Right lobe of liver (tissue), 6 donors: ENCODE measurements around the gene GNG12. TPM values are rescaled to one million over a fixed set of nuclear protein-coding genes. Genes with fewer than 3 reads are reported as not detected.
"Not testable (repeated sequence)": the region's sequence is repeated elsewhere in the genome, so short reads cannot be mapped to it uniquely, and the experiment has no call there.

Experiments used
- ATAC-seq, 4 donors: fragments of 200-7000 bp; cut with Tn5 transposase; one replicate each; pipeline ENCODE4 v1.9.1; 2020; ENCODE audit warnings: mild to moderate bottlenecking in 4 of 4, moderate library complexity in 4 of 4
- DNase-seq, 3 donors: peaks; one replicate each; pipeline ENCODE4 v3.0.0-alpha.2; 2020
- H3K27ac ChIP-seq, 3 donors: fragments of 200-600 bp; one replicate each; pipeline ENCODE4 v1.8.0; 2022
- H3K27me3 ChIP-seq, 2 donors: fragments of 200-600 bp; one replicate each; pipeline ENCODE4 v1.8.0; 2022
- H3K36me3 ChIP-seq, 4 donors: fragments of 200-600 bp; sonication (generic) in 1 of 4; one replicate each; pipeline versions ENCODE4 v1.5.1 to v1.8.0; 2017 to 2022; ENCODE audit warnings: control low read depth in 1 of 4
- H3K4me1 ChIP-seq, 4 donors: fragments of 200-600 bp; sonication (generic) in 1 of 4; one replicate each; pipeline versions ENCODE4 v1.5.1 to v1.8.0; 2017 to 2022; ENCODE audit warnings: control low read depth in 1 of 4
- H3K4me3 ChIP-seq, 3 donors: fragments of 200-600 bp; one replicate each; pipeline ENCODE4 v1.8.0; 2022
- H3K9me3 ChIP-seq, 4 donors: fragments of 200-600 bp; sonication (generic) in 1 of 4; one replicate each; pipeline versions ENCODE4 v1.5.1 to v1.8.0; 2017 to 2022; ENCODE audit warnings: control low read depth in 1 of 4
- POLR2A ChIP-seq: fragments of 450-650 bp; IDR thresholded peaks from one replicate; pipeline ENCODE4 v1.6.1; 2017; ENCODE audit warnings: antibody characterized with exemption, mild to moderate bottlenecking
- WGBS: methylation state at CpG from one replicate; pipeline ENCODE4 v1.1.6; 2018; ENCODE audit warnings: low coverage, low lambda C conversion rate; ENCODE audit not compliant: insufficient coverage; ENCODE audit errors: missing lambda C conversion rate; 5-methylcytosine and 5-hydroxymethylcytosine counted together
- intact Hi-C, 2 donors: fragments of 100-400 bp; cut with DNase I; formaldehyde crosslinking; loops; one replicate each; pipeline versions ENCODE4 v1.11.2 to v1.14.1; 2022
- total RNA-seq, 6 experiments: library from RNA; depleted of rRNA in 2 of 6; stranded (reverse); fragments of >200 nt in 2 of 6; fragmentation: NEBNext Ultra II Directional in 3 of 6; extraction: Animal tissue kit (Norgen Biotek cat#: 25700) in 3 of 6; gene quantifications; one replicate each; pipeline versions ENCODE4 v1.1.0 to v1.2.4, GENCODE V29; 2016 to 2023
- TF ChIP-seq, protein P1 (sequence below), 4 donors: fragments of 200-600 bp in 3 of 4; fragments of 450-650 bp in 1 of 4; IDR thresholded peaks; one replicate each; pipeline versions ENCODE4 v1.5.1 to v1.8.0; 2016 to 2022; ENCODE audit warnings: antibody characterized with exemption in 4 of 4, mild to moderate bottlenecking in 2 of 4
- donor health status: DM: no; HTN: yes; CAD: no.
- donor health status: DM: no; HTN: no; CAD: no.
- donor health status: DM: no; HTN: no; CAD: no.
- donor health status: DM: no; HTN: yes; CAD: no.
- donor health status: DM: no; HTN: yes; CAD: no.

GNG12 gene
- total RNA-seq, 6 experiments from 2014 or later: 18.8 to 52.7 (median 33.9) TPM

GRCh38 chr1:67668660-67669059 lies 164.6 kb downstream of the GNG12 start:
- H3K36me3 ChIP-seq: no peaks in the 10 kb centered on the region
- no peaks in the 10 kb centered on the region for H3K9me3 ChIP-seq
- H3K4me1 ChIP-seq: no peaks in the 10 kb centered on the region
- TF ChIP-seq POLR2A: no peak
- TF ChIP-seq, protein P1, sequence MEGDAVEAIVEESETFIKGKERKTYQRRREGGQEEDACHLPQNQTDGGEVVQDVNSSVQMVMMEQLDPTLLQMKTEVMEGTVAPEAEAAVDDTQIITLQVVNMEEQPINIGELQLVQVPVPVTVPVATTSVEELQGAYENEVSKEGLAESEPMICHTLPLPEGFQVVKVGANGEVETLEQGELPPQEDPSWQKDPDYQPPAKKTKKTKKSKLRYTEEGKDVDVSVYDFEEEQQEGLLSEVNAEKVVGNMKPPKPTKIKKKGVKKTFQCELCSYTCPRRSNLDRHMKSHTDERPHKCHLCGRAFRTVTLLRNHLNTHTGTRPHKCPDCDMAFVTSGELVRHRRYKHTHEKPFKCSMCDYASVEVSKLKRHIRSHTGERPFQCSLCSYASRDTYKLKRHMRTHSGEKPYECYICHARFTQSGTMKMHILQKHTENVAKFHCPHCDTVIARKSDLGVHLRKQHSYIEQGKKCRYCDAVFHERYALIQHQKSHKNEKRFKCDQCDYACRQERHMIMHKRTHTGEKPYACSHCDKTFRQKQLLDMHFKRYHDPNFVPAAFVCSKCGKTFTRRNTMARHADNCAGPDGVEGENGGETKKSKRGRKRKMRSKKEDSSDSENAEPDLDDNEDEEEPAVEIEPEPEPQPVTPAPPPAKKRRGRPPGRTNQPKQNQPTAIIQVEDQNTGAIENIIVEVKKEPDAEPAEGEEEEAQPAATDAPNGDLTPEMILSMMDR (IDR thresholded peaks at IDR 0.05): no peak
- H3K27me3 ChIP-seq: no peaks in the 10 kb centered on the region
- H3K4me3 ChIP-seq: no peak overlapping the region
- 33% methylated on average over 1 of the region's 1 CpG for WGBS
- ATAC-seq (no peak), DNase-seq (no peak)
- intact Hi-C loops: no loop called here
- no peak overlapping the region for H3K27ac ChIP-seq

GRCh38 chr1:67666636-67667035 lies 166.6 kb downstream of the GNG12 start:
- WGBS: 88% methylated on average over 5 of the region's 5 CpGs
- Histone ChIP-seq H3K27ac (no peak overlapping the region), H3K36me3 (no peaks in the 10 kb centered on the region), H3K4me3 (no peak overlapping the region), H3K27me3 (no peaks in the 10 kb centered on the region), H3K4me1 (no peaks in the 10 kb centered on the region), H3K9me3 (no peaks in the 10 kb centered on the region)
- DNase-seq (no peak), ATAC-seq (no peak)
- intact Hi-C loops: no loop called here
- TF ChIP-seq, protein P1 (IDR thresholded peaks at IDR 0.05): no peak
- no peak for TF ChIP-seq POLR2A

DNA sequence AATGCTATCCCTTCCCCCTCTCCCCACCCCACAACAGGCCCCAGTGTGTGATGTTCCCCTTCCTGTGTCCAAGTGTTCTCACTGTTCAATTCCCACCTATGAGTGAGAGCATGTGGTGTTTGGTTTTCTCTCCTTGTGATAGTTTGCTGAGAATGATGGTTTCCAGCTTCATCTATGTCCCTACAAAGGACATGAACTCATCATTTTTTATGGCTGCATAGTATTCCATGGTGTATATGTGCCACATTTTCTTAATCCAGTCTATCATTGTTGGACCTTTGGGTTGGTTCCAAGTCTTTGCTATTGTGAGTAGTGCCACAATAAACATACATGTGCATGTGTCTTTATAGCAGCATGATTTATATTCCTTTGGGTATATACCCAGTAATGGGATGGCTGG lies 168.0 kb downstream of the GNG12 start:
- H3K4me3 ChIP-seq, intact Hi-C loops, DNase-seq, H3K27ac ChIP-seq, H3K36me3 ChIP-seq, H3K9me3 ChIP-seq, ATAC-seq, H3K27me3 ChIP-seq, H3K4me1 ChIP-seq: not testable (repeated sequence)

DNA sequence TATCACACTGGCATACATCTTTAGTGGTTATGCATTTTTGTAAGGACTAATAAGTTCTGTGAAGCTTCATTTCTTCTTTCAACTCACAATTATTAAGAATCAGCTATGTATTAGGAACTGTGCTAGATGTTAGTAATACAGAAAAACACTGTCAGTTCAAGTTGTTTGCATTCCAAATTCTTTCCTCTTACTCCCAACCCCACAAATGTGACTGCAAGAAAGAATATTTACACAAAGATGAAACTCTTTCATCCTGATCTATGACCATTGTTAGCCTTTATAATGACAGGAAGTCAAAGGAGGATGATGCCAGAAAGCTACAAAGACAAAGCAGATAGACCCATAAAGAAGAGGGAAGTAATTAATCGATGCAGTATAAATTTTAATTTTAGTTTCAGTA lies 169.2 kb downstream of the GNG12 start:
- no peak overlapping the region for H3K27ac ChIP-seq
- no peaks in the 10 kb centered on the region for H3K4me1 ChIP-seq
- 74% methylated on average over 1 of the region's 1 CpG for WGBS
- no peaks in the 10 kb centered on the region for H3K9me3 ChIP-seq
- H3K27me3 ChIP-seq: no peaks in the 10 kb centered on the region
- intact Hi-C loops: no loop called here
- H3K4me3 ChIP-seq: no peak overlapping the region
- no peak for ATAC-seq
- TF ChIP-seq, protein P1 (IDR thresholded peaks at IDR 0.05): no peak
- TF ChIP-seq POLR2A: no peak
- H3K36me3 ChIP-seq: no peaks in the 10 kb centered on the region
- DNase-seq: no peak

DNA sequence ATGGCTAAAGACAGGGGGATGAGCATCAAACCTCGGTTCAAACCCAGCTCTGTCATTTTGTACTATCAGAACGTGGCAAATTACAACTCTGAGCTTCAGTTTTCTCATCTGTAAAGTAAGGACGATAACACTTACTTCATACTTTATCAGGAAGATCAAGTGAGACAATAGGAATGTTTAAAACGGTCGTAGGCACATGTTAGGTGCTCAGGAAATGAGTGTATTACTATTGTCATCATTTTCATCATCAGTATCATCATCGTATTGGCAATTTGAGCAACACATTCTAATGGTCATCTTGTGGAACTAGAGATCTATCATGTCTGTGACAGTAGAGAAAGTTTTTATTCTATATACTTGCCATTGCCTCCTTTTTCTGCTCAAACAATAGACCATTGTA lies 170.4 kb downstream of the GNG12 start:
- H3K36me3 ChIP-seq: no peaks in the 10 kb centered on the region
- H3K9me3 ChIP-seq: no peaks in the 10 kb centered on the region
- intact Hi-C loops: no loop called here
- H3K4me3 ChIP-seq: no peak overlapping the region
- no peaks in the 10 kb centered on the region for H3K27me3 ChIP-seq
- WGBS: 76% methylated on average over 6 of the region's 6 CpGs
- no peak overlapping the region for H3K27ac ChIP-seq
- TF ChIP-seq, protein P1 (IDR thresholded peaks at IDR 0.05): no peak
- TF ChIP-seq POLR2A: no peak
- ATAC-seq (no peak), DNase-seq (no peak)
- no peaks in the 10 kb centered on the region for H3K4me1 ChIP-seq
